GM21447 (cell line): ENCODE measurements around the gene RPTOR.

Experiments used
- ATAC-seq: cut with Tn5 transposase; IDR thresholded peaks from one replicate; pipeline ENCODE4 v1.9.1; 2021; ENCODE audit not compliant: unreplicated experiment

Gene RPTOR

DNA sequence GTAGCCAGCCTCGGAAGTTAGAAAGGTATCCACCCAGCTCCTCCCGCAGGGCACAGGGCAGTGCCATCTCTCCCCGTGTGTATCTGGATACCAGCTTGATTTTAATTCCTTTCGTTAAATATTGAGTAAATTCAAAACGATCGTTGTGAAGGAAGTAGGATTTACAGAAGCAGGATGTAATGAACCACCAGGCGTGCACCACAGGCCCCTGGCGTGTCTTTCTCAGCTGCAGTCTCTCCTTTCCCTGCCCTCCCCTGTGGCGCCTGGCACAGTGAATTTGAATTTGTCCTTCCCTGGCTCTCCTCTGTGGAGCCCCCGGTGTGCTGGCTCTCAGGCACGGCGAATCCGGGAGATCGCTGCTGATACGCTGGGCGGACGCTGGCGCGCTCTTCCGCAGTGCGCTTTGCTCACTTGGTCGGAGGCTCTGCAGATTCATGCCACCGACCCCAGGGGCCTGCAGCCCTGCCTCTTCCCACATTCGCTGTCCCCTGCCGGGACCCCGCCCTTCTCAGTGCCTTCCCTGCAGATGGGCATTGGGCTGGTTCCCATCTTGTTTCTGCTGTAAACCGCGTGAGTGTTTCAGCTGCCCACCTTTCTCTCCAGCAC lies 164.6 kb downstream of the RPTOR start:
- ATAC-seq = no peak

GRCh38 chr17:80710714-80711302 lies 166.2 kb downstream of the RPTOR start:
- ATAC-seq = no peak

GRCh38 chr17:80712089-80712488 lies 167.5 kb downstream of the RPTOR start:
- ATAC-seq = no peak

GRCh38 chr17:80712606-80713005 lies 168.0 kb downstream of the RPTOR start:
- no peak for ATAC-seq

DNA sequence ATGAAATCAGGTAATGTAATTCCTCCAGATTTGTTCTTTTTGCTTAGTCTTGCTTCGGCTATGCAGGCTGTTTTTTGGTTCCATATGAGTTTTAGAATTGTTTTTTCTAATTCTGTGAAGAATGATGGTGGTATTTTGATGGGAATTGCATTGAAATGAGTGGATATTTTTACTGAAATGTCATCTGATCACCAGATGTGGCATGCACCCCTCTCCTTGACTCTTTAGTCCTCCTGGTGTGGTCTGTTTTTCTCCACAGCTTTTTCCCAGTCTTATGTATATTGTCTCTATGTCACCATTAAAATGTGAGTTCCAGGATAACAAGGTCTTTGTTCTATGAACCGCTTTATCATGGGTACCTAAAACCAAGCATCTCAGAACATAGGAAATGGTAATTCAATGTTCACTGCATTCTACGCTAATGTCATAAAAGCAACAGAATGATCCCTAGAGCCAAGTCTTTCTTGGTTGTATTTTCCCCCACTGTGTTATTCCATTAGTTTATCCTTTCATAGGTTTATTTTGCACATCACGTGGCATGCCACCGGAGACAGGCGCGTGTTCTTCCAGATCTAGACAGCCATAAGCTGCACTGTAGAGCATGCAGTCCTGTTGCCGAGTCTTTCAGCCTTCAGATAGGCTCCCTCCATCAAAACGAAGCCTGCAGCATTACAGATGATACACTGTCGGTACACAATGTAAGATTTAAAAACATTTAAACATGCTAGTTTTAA lies 172.5 kb downstream of the RPTOR start:
- ATAC-seq = no peak

DNA sequence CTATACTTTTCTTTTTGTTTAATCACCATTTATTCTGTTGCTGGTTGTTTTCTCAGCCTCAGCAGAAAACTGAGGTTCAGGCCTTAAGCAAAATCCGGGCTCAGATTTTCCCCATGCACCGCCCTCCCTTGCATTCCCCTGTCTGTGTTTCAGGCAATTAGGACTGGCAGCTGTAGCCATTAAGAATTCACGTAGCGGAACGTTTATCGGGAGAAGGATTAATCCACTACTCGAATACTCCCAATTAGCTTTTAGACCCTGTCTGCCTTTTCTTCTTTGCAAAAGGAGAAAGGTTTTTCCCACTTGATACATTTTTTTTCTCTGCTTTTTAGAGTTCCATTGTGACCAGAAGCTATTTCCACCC lies 173.1 kb downstream of the RPTOR start:
- no peak for ATAC-seq

DNA sequence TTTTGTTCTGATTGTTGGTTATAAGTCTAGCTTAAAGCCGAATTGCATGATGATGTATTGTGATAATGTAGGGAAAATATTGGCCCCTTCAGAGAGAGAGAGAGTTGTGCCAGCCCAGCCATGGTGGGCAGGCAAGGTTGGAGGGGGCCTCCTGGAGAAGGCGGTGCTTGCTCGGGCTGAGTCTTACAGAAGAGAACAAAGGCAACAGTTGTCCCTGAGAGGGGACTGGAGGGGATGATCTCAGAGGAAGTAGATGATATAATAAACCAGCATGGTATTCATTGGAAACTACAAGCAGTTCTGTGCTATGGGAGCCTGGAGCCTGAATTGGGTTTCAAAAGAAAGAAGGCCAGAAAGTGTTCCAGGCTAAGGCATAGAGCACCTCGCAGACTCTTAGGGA lies 173.8 kb downstream of the RPTOR start:
- no peak for ATAC-seq

- no peak for ATAC-seq
Observed at GRCh38 chr17:80719449-80719848, 174.8 kb downstream of the RPTOR start.

- ATAC-seq = no peak
Observed at GRCh38 chr17:80720610-80721577, 176.3 kb downstream of the RPTOR start.

GRCh38 chr17:80722661-80723060 lies 178.0 kb downstream of the RPTOR start:
- no peak for ATAC-seq

GRCh38 chr17:80724775-80725266 lies 180.2 kb downstream of the RPTOR start:
- no peak for ATAC-seq

DNA sequence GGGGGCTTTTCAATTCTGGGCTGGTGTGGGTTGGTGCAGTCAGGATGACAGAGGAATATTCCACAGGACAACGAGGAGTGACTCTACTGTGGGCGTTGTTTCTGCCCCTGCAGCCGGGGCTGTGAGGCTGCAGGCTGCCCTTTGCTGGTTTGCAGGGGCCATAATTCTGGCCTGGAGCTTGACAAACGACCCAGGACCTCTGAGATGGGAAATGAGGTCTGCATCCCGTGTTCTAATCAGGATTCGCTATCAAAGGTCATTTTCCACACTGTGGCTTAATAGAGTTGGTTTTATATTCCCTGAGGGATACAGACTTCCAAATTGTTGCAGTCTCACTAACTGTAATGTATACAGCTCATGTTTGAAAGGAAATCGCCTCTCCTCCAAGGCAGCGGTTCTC lies 180.9 kb downstream of the RPTOR start:
- ATAC-seq = no peak

- no peak for ATAC-seq
Observed at GRCh38 chr17:80726558-80727408, 182.1 kb downstream of the RPTOR start.

DNA sequence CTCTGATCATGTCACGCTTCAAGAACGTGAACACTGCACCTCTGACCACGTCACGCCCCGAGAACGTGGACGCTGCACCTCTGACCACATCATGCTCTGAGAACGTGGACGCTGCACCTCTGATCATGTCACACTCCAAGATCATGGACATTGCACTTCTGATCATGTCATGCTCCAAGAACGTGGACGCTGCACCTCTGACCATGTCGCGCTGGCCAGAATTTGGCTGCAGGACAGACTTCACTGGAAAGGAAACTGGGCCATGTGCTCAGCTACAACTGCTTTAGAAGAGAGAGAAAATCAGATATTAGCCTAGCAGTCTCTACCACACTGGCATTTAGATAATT lies 182.7 kb downstream of the RPTOR start:
- ATAC-seq = no peak

- no peak for ATAC-seq
Observed at GRCh38 chr17:80729016-80729415, 184.4 kb downstream of the RPTOR start.

- ATAC-seq = no peak
Observed at GRCh38 chr17:80729761-80730160, 185.1 kb downstream of the RPTOR start.

DNA sequence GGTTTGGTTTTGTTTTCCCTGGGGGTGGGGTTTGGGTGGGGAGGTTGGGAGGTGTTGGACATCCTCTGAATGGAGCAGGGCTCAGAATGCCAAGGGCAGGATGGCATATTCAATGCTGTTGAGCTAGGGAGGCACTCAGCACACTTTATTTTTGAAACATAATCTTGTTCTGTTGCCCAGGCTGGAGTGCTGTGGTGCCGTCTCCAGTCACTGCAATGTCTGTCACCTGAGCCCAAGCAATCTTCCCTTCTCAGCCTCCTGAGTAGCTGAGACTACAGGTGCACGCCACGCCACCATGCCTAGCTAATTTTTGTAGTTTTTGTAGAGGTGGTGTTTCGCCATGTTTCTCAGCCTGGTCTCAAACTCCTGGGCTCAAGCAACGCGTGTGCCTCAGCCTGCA lies 186.1 kb downstream of the RPTOR start:
- no peak for ATAC-seq

DNA sequence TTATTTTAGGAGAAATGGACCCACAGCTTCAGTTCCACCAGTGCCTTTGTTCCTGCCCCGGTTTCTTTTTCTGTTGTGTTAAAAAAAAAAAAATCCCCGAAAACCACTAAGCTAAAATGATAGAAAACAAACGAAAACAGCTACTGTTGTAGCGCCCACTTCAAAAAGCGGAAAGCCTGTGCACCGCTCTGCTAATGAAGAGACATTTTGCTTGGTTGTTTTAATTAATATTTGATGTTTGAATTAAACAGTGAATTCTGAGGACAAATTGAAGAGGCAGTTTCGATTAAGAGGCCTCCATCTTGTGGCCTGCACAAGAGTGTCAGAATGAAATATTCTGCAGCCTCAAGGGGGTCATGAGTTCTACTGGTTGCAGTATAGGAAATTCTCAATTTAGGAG lies 186.7 kb downstream of the RPTOR start:
- no peak for ATAC-seq

- ATAC-seq = no peak
Observed at GRCh38 chr17:80732268-80732667, 187.6 kb downstream of the RPTOR start.
